ENCODE data around the gene RANBP3.

RANBP3 gene

DNA sequence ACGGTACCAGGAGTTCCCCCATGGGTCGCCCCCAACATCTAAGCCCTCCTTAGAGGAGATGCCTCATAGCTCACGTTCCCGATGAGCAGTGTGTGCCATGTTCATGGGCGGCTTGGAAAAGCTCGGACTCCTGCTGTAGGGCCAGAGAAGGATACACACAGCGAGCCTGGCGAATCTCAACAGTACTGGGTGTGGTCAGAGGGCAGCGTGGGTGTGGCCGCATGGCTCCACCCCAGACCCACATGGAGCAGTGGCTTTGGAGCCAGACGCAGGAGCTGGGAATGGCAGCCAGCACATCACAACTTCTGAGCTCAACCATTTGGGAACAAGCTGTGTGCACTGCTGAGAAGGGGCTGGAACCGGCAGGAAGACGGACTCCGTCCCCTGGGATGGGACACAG lies 48.3 kb downstream of the RANBP3 start:
- H3K4me1 ChIP-seq (ENCODE audit: control insufficient read depth, insufficient read depth, low read length): no peaks in the 10 kb centered on the region
- H3K9me3 ChIP-seq (ENCODE audit: control insufficient read depth, insufficient read depth, low read depth, low read length): no peaks in the 10 kb centered on the region
- TF ChIP-seq, protein P1, sequence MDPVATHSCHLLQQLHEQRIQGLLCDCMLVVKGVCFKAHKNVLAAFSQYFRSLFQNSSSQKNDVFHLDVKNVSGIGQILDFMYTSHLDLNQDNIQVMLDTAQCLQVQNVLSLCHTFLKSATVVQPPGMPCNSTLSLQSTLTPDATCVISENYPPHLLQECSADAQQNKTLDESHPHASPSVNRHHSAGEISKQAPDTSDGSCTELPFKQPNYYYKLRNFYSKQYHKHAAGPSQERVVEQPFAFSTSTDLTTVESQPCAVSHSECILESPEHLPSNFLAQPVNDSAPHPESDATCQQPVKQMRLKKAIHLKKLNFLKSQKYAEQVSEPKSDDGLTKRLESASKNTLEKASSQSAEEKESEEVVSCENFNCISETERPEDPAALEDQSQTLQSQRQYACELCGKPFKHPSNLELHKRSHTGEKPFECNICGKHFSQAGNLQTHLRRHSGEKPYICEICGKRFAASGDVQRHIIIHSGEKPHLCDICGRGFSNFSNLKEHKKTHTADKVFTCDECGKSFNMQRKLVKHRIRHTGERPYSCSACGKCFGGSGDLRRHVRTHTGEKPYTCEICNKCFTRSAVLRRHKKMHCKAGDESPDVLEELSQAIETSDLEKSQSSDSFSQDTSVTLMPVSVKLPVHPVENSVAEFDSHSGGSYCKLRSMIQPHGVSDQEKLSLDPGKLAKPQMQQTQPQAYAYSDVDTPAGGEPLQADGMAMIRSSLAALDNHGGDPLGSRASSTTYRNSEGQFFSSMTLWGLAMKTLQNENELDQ (tag by site-specific recombination; IDR thresholded peaks at IDR 0.05; ENCODE audit: low read depth): no peak
- TF ChIP-seq ZNF837 (tag by site-specific recombination; IDR thresholded peaks at IDR 0.05): no peak
- no peak for TF ChIP-seq KLF10 (tag by site-specific recombination; IDR thresholded peaks at IDR 0.05)
- peak; percentile 90 for TF ChIP-seq KLF1 (tag by site-specific recombination; IDR thresholded peaks at IDR 0.05)
- TF ChIP-seq, protein P2, sequence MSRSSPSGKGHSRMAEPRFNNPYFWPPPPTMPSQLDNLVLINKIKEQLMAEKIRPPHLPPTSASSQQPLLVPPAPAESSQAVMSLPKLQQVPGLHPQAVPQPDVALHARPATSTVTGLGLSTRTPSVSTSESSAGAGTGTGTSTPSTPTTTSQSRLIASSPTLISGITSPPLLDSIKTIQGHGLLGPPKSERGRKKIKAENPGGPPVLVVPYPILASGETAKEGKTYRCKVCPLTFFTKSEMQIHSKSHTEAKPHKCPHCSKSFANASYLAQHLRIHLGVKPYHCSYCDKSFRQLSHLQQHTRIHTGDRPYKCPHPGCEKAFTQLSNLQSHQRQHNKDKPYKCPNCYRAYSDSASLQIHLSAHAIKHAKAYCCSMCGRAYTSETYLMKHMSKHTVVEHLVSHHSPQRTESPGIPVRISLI (tag by site-specific recombination; IDR thresholded peaks at IDR 0.05): no peak
- no peak for TF ChIP-seq ZNF266 (tag by site-specific recombination; IDR thresholded peaks at IDR 0.05; ENCODE audit: low read depth)
- TF ChIP-seq KLF9 (tag by site-specific recombination; IDR thresholded peaks at IDR 0.05; ENCODE audit: low read depth): peak; percentile 50; the same call in 1 of the 2 replicates
- no peak for TF ChIP-seq GLIS1 (tag by site-specific recombination; IDR thresholded peaks at IDR 0.05)
- TF ChIP-seq ZNF677 (tag by site-specific recombination; IDR thresholded peaks at IDR 0.05): no peak
- POLR2A ChIA-PET: no interaction called here
- H3K36me3 ChIP-seq (ENCODE audit: control insufficient read depth in 2 of 2, insufficient read depth in 1 of 2, low read length in 2 of 2): peaks cover 28 to 95% of the 10 kb centered on the region in 2 experiments
- H3K4me3 ChIP-seq (ENCODE audit: low read depth, low read length): no peak overlapping the region
- CTCF ChIA-PET: interaction anchor here (0.5 to 1.4 kb wide), 5 partner anchors 9 to 752 kb away, joined by 3 to 5 read pairs (median 3); no protein-coding TSS in a partner anchor
- H3K27ac ChIP-seq (ENCODE audit: extremely low read depth, low read depth, low read length): no peak overlapping the region

DNA sequence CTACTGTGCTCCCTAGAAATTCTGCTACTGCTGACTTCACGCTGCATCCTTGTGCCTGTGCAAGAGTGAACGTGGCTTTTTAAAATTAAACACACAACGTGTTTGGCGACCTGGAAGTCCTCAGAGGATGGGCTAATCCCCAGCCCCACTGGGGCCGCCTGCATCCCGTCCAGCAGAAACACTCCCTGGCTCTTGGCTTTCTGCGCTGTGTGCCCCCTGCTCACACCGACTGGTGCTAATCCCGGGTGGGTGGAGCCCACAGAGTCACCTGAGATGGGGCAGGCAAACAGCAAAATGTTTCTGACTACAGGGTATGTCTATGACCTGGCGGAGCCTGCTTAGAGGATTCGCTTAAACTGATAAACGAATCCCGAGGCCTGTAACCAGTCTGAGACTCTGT lies 48.8 kb downstream of the RANBP3 start:
- ChIA-PET CTCF (interaction anchor here (0.5 to 1.4 kb wide), 4 partner anchors 8 to 752 kb away, joined by 3 to 5 read pairs (median 3); no protein-coding TSS in a partner anchor), POLR2A (no interaction called here)
- TF ChIP-seq TRIM28 (IDR thresholded peaks at IDR 0.05; ENCODE audit: borderline replicate concordance, low read length): no peak
- no peak for TF ChIP-seq ZNF311 (tag by site-specific recombination; IDR thresholded peaks at IDR 0.05; ENCODE audit: borderline replicate concordance)
- TF ChIP-seq ZNF521 (tag by site-specific recombination; IDR thresholded peaks at IDR 0.05): no peak
- no peak for TF ChIP-seq ZBTB8A (tag by site-specific recombination; IDR thresholded peaks at IDR 0.05)
- no peak for TF ChIP-seq ZNF510 (tag by site-specific recombination; IDR thresholded peaks at IDR 0.05; ENCODE audit: insufficient replicate concordance)
- TF ChIP-seq, protein P3, sequence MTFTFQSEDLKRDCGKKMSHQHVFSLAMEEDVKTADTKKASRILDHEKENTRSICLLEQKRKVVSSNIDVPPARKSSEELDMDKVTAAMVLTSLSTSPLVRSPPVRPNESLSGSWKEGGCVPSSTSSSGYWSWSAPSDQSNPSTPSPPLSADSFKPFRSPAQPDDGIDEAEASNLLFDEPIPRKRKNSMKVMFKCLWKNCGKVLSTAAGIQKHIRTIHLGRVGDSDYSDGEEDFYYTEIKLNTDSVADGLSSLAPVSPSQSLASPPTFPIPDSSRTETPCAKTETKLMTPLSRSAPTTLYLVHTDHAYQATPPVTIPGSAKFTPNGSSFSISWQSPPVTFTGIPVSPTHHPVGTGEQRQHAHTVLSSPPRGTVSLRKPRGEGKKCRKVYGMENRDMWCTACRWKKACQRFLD (tag by site-specific recombination; IDR thresholded peaks at IDR 0.05): no peak
- TF ChIP-seq MEIS1 (CRISPR knock-in tag; IDR thresholded peaks at IDR 0.05; ENCODE audit: borderline replicate concordance): no peak
- no peak for TF ChIP-seq ZNF184 (tag by site-specific recombination; IDR thresholded peaks at IDR 0.05)
- TF ChIP-seq GLIS1 (tag by site-specific recombination; IDR thresholded peaks at IDR 0.05): no peak
- TF ChIP-seq ZNF140 (tag by site-specific recombination; IDR thresholded peaks at IDR 0.05): no peak
- TF ChIP-seq ZNF555 (tag by site-specific recombination; conservative IDR thresholded peaks at IDR 0.05): no peak
- no peak for TF ChIP-seq ZEB2 (tag by site-specific recombination; IDR thresholded peaks at IDR 0.05)
- TF ChIP-seq TCF7L2 (IDR thresholded peaks at IDR 0.05; ENCODE audit: borderline replicate concordance, low read depth, low read length): no peak
- no peak for TF ChIP-seq ZNF404 (tag by site-specific recombination; IDR thresholded peaks at IDR 0.05)
- no peak for TF ChIP-seq ZNF2 (tag by site-specific recombination; IDR thresholded peaks at IDR 0.05)
- TF ChIP-seq, protein P4, sequence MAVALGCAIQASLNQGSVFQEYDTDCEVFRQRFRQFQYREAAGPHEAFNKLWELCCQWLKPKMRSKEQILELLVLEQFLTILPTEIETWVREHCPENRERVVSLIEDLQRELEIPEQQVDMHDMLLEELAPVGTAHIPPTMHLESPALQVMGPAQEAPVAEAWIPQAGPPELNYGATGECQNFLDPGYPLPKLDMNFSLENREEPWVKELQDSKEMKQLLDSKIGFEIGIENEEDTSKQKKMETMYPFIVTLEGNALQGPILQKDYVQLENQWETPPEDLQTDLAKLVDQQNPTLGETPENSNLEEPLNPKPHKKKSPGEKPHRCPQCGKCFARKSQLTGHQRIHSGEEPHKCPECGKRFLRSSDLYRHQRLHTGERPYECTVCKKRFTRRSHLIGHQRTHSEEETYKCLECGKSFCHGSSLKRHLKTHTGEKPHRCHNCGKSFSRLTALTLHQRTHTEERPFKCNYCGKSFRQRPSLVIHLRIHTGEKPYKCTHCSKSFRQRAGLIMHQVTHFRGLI (tag by site-specific recombination; IDR thresholded peaks at IDR 0.05): no peak
- Histone ChIP-seq H3K36me3 (ENCODE audit: control insufficient read depth in 2 of 2, insufficient read depth in 1 of 2, low read length in 2 of 2) (peaks cover 28 to 99% of the 10 kb centered on the region in 2 experiments), H3K4me1 (ENCODE audit: control insufficient read depth, insufficient read depth, low read length) (no peaks in the 10 kb centered on the region), H3K27ac (ENCODE audit: extremely low read depth, low read depth, low read length) (no peak overlapping the region), H3K4me3 (ENCODE audit: low read depth, low read length) (no peak overlapping the region), H3K9me3 (ENCODE audit: control insufficient read depth, insufficient read depth, low read depth, low read length) (no peaks in the 10 kb centered on the region)
